ENCODE data around the gene PIWIL4.

The PIWIL4 gene

DNA sequence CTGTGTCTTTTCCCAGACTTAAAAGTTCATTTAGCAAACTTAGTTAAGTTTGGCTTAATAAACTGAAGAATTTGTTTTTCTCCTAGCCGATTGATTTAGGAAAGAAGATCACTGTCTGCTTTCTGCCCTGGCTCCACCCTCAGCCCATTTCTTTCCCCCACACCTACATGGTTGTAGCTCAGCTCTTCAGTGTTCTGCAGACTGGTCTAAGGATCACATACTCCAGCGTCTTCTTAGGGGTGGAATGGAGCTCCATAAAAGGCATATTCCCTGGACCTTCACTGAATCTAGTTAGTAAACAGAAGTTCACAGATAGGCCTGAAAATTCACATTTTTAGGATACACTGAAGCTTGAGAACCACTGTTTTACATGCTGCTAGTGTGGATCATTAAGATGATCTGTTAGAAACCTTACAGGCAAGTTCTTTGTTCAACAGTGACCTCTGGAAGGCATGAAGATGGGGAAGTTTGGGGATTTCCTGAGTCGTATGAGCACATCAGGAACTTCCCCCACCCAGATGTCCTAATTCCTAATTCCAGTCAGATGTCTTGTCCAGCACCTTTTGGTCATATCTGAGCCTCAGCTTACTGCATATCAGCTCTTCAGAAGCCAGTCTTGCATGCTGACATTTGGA is 16.8 kb downstream of the PIWIL4 start:
- CTCF ChIA-PET, result interaction anchor here (0.6 kb wide), 1 partner anchor 309 kb away, joined by 3 read pairs; no protein-coding TSS in a partner anchor
- H3K4me1 ChIP-seq (ENCODE audit: control insufficient read depth, insufficient read depth, low read length), result no peaks in the 10 kb centered on the region
- H3K9me3 ChIP-seq (ENCODE audit: control insufficient read depth, insufficient read depth, low read depth, low read length), result no peaks in the 10 kb centered on the region
- TF ChIP-seq ZNF670 (tag by site-specific recombination; IDR thresholded peaks at IDR 0.05; ENCODE audit: low read depth), result no peak
- no peak for TF ChIP-seq ZNF629 (tag by site-specific recombination; IDR thresholded peaks at IDR 0.05)
- no peak for TF ChIP-seq ZNF692 (tag by site-specific recombination; IDR thresholded peaks at IDR 0.05)
- no peak for TF ChIP-seq ZNF24 (tag by site-specific recombination; IDR thresholded peaks at IDR 0.05)
- no peak for TF ChIP-seq AEBP2 (tag by site-specific recombination; IDR thresholded peaks at IDR 0.05; ENCODE audit: borderline replicate concordance)
- TF ChIP-seq, protein P1, sequence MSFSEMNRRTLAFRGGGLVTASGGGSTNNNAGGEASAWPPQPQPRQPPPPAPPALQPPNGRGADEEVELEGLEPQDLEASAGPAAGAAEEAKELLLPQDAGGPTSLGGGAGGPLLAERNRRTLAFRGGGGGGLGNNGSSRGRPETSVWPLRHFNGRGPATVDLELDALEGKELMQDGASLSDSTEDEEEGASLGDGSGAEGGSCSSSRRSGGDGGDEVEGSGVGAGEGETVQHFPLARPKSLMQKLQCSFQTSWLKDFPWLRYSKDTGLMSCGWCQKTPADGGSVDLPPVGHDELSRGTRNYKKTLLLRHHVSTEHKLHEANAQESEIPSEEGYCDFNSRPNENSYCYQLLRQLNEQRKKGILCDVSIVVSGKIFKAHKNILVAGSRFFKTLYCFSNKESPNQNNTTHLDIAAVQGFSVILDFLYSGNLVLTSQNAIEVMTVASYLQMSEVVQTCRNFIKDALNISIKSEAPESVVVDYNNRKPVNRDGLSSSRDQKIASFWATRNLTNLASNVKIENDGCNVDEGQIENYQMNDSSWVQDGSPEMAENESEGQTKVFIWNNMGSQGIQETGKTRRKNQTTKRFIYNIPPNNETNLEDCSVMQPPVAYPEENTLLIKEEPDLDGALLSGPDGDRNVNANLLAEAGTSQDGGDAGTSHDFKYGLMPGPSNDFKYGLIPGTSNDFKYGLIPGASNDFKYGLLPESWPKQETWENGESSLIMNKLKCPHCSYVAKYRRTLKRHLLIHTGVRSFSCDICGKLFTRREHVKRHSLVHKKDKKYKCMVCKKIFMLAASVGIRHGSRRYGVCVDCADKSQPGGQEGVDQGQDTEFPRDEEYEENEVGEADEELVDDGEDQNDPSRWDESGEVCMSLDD (tag by site-specific recombination; IDR thresholded peaks at IDR 0.05), result no peak
- TF ChIP-seq ZNF544 (tag by site-specific recombination; IDR thresholded peaks at IDR 0.05), result no peak
- POLR2A ChIA-PET, result no interaction called here
- H3K27ac ChIP-seq (ENCODE audit: extremely low read depth, low read depth, low read length), result no peak overlapping the region
- no peaks in the 10 kb centered on the region for H3K36me3 ChIP-seq (ENCODE audit: control insufficient read depth in 2 of 2, insufficient read depth in 1 of 2, low read length in 2 of 2)
- H3K4me3 ChIP-seq (ENCODE audit: low read depth, low read length), result no peak overlapping the region

GRCh38 chr11:94584978-94585377 is 17.8 kb downstream of the PIWIL4 start:
- no peaks in the 10 kb centered on the region for H3K36me3 ChIP-seq (ENCODE audit: control insufficient read depth in 2 of 2, insufficient read depth in 1 of 2, low read length in 2 of 2)
- ChIA-PET CTCF (no interaction called here), POLR2A (no interaction called here)
- no peak for TF ChIP-seq ZNF670 (tag by site-specific recombination; IDR thresholded peaks at IDR 0.05; ENCODE audit: low read depth)
- no peak for TF ChIP-seq ZBTB20 (tag by site-specific recombination; IDR thresholded peaks at IDR 0.05)
- TF ChIP-seq ZNF350 (tag by site-specific recombination; IDR thresholded peaks at IDR 0.05), result no peak
- no peak for TF ChIP-seq ZNF114 (tag by site-specific recombination; IDR thresholded peaks at IDR 0.05)
- TF ChIP-seq ZXDB (tag by site-specific recombination; IDR thresholded peaks at IDR 0.05), result no peak
- TF ChIP-seq GLIS2 (tag by site-specific recombination; IDR thresholded peaks at IDR 0.05), result no peak
- no peak for TF ChIP-seq ZNF792 (tag by site-specific recombination; IDR thresholded peaks at IDR 0.05)
- TF ChIP-seq ZNF169 (tag by site-specific recombination; IDR thresholded peaks at IDR 0.05), result no peak
- no peak for TF ChIP-seq ZEB2 (tag by site-specific recombination; IDR thresholded peaks at IDR 0.05)
- TF ChIP-seq BCL11B (tag by site-specific recombination; IDR thresholded peaks at IDR 0.05; ENCODE audit: low read depth), result no peak
- H3K9me3 ChIP-seq (ENCODE audit: control insufficient read depth, insufficient read depth, low read depth, low read length), result no peaks in the 10 kb centered on the region
- H3K27ac ChIP-seq (ENCODE audit: extremely low read depth, low read depth, low read length), result no peak overlapping the region
- no peak overlapping the region for H3K4me3 ChIP-seq (ENCODE audit: low read depth, low read length)
- no peaks in the 10 kb centered on the region for H3K4me1 ChIP-seq (ENCODE audit: control insufficient read depth, insufficient read depth, low read length)

DNA sequence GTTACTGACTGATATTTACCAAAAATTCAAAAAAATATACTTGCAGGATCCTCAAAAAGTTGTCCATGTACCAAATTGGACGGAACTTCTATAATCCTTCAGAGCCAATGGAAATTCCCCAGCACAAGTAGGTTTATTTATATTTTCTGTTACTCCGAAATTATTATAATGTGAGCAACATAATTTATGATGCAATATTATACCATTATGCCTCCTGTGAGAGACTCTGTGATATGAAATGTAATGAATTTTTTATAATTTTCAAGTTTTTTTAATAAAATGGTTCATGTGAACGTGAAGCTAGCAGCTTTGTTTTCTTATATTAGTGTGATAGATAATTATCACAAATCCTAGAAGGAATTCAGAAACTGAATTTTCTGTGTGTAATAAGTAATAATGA is 18.2 kb downstream of the PIWIL4 start:
- ChIA-PET CTCF (no interaction called here), POLR2A (no interaction called here)
- H3K4me1 ChIP-seq (ENCODE audit: control insufficient read depth, insufficient read depth, low read length), result no peaks in the 10 kb centered on the region
- no peak overlapping the region for H3K27ac ChIP-seq (ENCODE audit: extremely low read depth, low read depth, low read length)
- H3K4me3 ChIP-seq (ENCODE audit: low read depth, low read length), result no peak overlapping the region
- no peaks in the 10 kb centered on the region for H3K36me3 ChIP-seq (ENCODE audit: control insufficient read depth in 2 of 2, insufficient read depth in 1 of 2, low read length in 2 of 2)
- no peaks in the 10 kb centered on the region for H3K9me3 ChIP-seq (ENCODE audit: control insufficient read depth, insufficient read depth, low read depth, low read length)
- no peak for TF ChIP-seq ZNF423 (tag by site-specific recombination; IDR thresholded peaks at IDR 0.05)
- no peak for TF ChIP-seq ZNF366 (tag by site-specific recombination; conservative IDR thresholded peaks at IDR 0.05)
- TF ChIP-seq ZNF239 (tag by site-specific recombination; IDR thresholded peaks at IDR 0.05), result no peak
- no peak for TF ChIP-seq ZIC2 (tag by site-specific recombination; IDR thresholded peaks at IDR 0.05)
- no peak for TF ChIP-seq ZNF394 (tag by site-specific recombination; IDR thresholded peaks at IDR 0.05; ENCODE audit: borderline replicate concordance)
